Loucy (cell line): Measurements from ENCODE around the gene CAMSAP1.

Experiments
- H2AFZ ChIP-seq: fragments of 200-600 bp; sonication (generic); 2 replicates; pipeline ENCODE4 v1.6.0; 2016; ENCODE audit warnings: antibody characterized with exemption, mild to moderate bottlenecking, low read length, moderate library complexity
- H3F3A ChIP-seq: fragments of 200-600 bp; 2 replicates; pipeline ENCODE4 v1.6.0; 2016; ENCODE audit warnings: antibody characterized with exemption, low read depth, mild to moderate bottlenecking
- H3K27me3 ChIP-seq: fragments of 200-600 bp; sonication (generic); 2 replicates; pipeline ENCODE4 v1.6.1; 2014; ENCODE audit warnings: low read length, mild to moderate bottlenecking; ENCODE audit not compliant: insufficient read depth, poor library complexity, severe bottlenecking
- H3K36me3 ChIP-seq: fragments of 200-600 bp; sonication (generic); 2 replicates; pipeline ENCODE4 v1.6.1; 2016; ENCODE audit warnings: low read length; ENCODE audit not compliant: insufficient read depth
- H3K4me1 ChIP-seq: fragments of 200-600 bp; sonication (generic); 2 replicates; pipeline ENCODE4 v1.5.1; 2014; ENCODE audit warnings: low read length, mild to moderate bottlenecking; ENCODE audit not compliant: insufficient read depth, poor library complexity, severe bottlenecking
- H3K4me2 ChIP-seq: fragments of 200-600 bp; sonication (generic); 2 replicates; pipeline ENCODE4 v1.6.0; 2014; ENCODE audit warnings: antibody characterized with exemption, low read length, low read depth, mild to moderate bottlenecking; ENCODE audit not compliant: poor library complexity, severe bottlenecking
- H3K4me3 ChIP-seq: fragments of 200-600 bp; sonication (generic); 2 replicates; pipeline ENCODE4 v1.5.1; 2014; ENCODE audit warnings: low read length, mild to moderate bottlenecking, mixed read lengths; ENCODE audit not compliant: poor library complexity, severe bottlenecking
- H3K79me2 ChIP-seq: fragments of 200-600 bp; sonication (generic); 2 replicates; pipeline ENCODE4 v1.6.1; 2014; ENCODE audit warnings: low read length; ENCODE audit not compliant: insufficient read depth
- H3K9ac ChIP-seq: fragments of 200-600 bp; sonication (generic); 2 replicates; pipeline ENCODE4 v1.6.0; 2014; ENCODE audit warnings: mild to moderate bottlenecking, low read depth, low read length, moderate library complexity; ENCODE audit not compliant: poor library complexity, severe bottlenecking
- H3K9me2 ChIP-seq: fragments of 200-600 bp; sonication (generic); replicated peaks from 2 replicates; pipeline ENCODE4 v1.6.1; 2016; ENCODE audit warnings: low read depth, low read length, mixed read lengths
- H3K9me3 ChIP-seq: fragments of 200-600 bp; sonication (generic); 2 replicates; pipeline ENCODE4 v1.6.1; 2014; ENCODE audit warnings: mild to moderate bottlenecking, antibody characterized with exemption, low read length, low read depth; ENCODE audit not compliant: insufficient read depth
- H4K20me1 ChIP-seq: fragments of 200-600 bp; sonication (generic); 2 replicates; pipeline ENCODE4 v1.6.0; 2014; ENCODE audit warnings: antibody characterized with exemption, low read length, mild to moderate bottlenecking; ENCODE audit not compliant: insufficient read depth, poor library complexity, severe bottlenecking
- EZH2phosphoT487 ChIP-seq: fragments of 200-600 bp; IDR thresholded peaks from 2 replicates; pipeline ENCODE4 v1.6.1; 2018; ENCODE audit warnings: antibody characterized with exemption, mild to moderate bottlenecking, moderate library complexity, borderline replicate concordance
- TF ChIP-seq, protein P1 (sequence below): fragments of 200-600 bp; sonication (generic); conservative IDR thresholded peaks from 2 replicates; pipeline ENCODE4 v1.5.1; 2014; ENCODE audit warnings: mild to moderate bottlenecking, antibody characterized with exemption, low read length

Gene CAMSAP1

DNA sequence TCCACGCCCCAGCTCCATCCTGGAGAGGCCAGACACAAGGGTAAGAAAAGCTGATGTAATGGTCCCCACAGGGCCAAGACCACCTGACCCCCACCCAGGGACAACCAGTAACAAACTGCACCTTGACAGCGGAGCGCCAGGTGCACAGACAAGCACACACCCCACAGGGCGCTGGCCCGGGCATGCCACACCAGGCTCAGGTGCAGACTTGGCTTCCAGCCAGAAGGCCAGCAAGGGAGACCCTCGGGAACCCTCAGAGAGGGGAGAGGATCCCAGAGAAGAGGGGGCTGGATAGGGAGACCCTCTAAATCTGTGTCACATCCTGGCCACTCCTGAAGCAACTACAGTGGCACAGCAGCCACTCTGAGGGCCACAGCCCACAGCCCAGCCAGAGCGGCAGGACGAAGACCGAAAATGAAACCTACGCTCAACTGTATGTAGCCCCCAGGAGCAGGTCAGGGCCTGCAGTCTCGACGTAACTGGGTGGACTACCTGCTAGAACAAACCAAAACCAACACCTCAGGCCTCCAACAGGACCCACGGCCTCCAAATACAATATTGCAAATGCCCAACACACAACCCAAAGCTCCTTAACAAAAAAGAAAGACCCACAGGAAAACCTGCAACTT is 18.5 kb downstream of the CAMSAP1 start:
- no peaks in the 10 kb centered on the region for H3K9me2 ChIP-seq
- H3K79me2 ChIP-seq = peaks cover 100% of the 10 kb centered on the region
- no peaks in the 10 kb centered on the region for H3K9me3 ChIP-seq
- H3K4me1 ChIP-seq = peaks cover 49% of the 10 kb centered on the region
- no peak overlapping the region for H3K9ac ChIP-seq
- no peak overlapping the region for H2AFZ ChIP-seq
- H3K36me3 ChIP-seq = no peaks in the 10 kb centered on the region
- no peaks in the 10 kb centered on the region for H3F3A ChIP-seq
- no peak overlapping the region for H3K4me3 ChIP-seq
- no peak for TF ChIP-seq EZH2phosphoT487
- TF ChIP-seq, protein P1, sequence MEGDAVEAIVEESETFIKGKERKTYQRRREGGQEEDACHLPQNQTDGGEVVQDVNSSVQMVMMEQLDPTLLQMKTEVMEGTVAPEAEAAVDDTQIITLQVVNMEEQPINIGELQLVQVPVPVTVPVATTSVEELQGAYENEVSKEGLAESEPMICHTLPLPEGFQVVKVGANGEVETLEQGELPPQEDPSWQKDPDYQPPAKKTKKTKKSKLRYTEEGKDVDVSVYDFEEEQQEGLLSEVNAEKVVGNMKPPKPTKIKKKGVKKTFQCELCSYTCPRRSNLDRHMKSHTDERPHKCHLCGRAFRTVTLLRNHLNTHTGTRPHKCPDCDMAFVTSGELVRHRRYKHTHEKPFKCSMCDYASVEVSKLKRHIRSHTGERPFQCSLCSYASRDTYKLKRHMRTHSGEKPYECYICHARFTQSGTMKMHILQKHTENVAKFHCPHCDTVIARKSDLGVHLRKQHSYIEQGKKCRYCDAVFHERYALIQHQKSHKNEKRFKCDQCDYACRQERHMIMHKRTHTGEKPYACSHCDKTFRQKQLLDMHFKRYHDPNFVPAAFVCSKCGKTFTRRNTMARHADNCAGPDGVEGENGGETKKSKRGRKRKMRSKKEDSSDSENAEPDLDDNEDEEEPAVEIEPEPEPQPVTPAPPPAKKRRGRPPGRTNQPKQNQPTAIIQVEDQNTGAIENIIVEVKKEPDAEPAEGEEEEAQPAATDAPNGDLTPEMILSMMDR = no peak
- no peak overlapping the region for H3K4me2 ChIP-seq
- peaks cover 95% of the 10 kb centered on the region for H4K20me1 ChIP-seq
- H3K27me3 ChIP-seq = no peaks in the 10 kb centered on the region

DNA sequence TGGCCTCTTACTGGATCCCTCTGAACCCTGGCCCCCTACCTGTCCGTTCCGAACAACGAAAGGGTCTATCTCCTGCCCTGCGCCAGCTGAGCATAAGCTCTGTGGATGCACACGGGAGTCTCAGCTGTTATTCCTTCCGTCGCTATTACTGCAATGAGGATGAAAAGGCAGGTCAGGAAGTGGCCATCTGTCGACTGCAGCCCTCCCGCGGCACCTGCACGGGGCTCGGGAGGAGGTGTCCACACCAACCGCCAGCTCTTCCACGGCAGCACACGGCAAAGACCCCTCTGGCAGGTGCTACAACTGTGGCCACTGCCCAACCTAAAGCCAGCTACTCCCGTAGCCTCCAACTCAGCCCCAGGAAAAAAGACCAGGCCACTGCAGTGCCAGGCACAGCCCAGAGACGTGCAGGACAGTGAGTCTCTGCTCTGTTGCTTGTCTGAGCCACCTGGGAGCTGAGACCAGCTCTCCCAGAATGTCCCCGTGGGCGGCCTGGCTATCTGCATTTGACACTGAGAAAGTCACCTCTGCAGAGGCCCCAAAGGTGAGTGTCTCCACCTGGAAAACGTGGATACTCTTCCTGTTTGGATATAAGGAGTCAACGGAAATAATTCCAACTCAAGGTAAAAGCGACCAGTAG is 19.1 kb downstream of the CAMSAP1 start:
- Histone ChIP-seq H2AFZ (no peak overlapping the region), H4K20me1 (peaks cover 95% of the 10 kb centered on the region), H3K4me1 (peaks cover 43% of the 10 kb centered on the region), H3K27me3 (no peaks in the 10 kb centered on the region), H3K79me2 (peaks cover 100% of the 10 kb centered on the region), H3K36me3 (no peaks in the 10 kb centered on the region), H3K4me2 (peak overlapping the region; percentile 61), H3K9me3 (no peaks in the 10 kb centered on the region), H3K4me3 (peak overlapping the region; percentile 37), H3K9ac (peak overlapping the region; percentile 54), H3K9me2 (no peaks in the 10 kb centered on the region), H3F3A (no peaks in the 10 kb centered on the region)
- no peak for TF ChIP-seq EZH2phosphoT487
- TF ChIP-seq, protein P1 = no peak

DNA sequence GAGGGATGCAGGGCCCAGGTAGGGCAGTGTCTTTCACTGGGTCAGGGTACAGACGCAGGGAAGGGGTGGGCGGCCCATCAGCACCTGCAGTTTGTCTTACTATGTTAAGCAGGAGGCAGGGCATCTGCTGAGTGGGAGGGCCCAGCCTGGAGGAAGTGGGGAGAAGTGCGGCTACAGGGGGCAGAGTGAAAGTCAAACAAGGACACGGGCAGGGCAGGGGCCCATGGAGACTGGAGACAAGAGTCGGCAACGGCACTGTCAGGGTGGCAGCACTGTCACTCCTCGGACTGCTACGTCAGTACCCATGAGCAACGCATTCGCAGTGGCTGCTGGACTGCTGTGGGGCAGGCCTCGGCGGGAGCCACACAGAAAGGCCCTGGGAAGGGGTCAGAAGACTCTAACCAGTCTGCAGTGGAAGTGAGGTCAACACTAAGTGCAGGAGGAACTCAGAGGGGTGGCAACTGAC is 19.7 kb downstream of the CAMSAP1 start:
- H4K20me1 ChIP-seq = peaks cover 93% of the 10 kb centered on the region
- peak overlapping the region; percentile 61 for H3K4me2 ChIP-seq
- peaks cover 100% of the 10 kb centered on the region for H3K79me2 ChIP-seq
- no peak overlapping the region for H2AFZ ChIP-seq
- H3K9me2 ChIP-seq = no peaks in the 10 kb centered on the region
- TF ChIP-seq, protein P1 = no peak
- no peak for TF ChIP-seq EZH2phosphoT487
- H3F3A ChIP-seq = no peaks in the 10 kb centered on the region
- peaks cover 1% of the 10 kb centered on the region; the same call in 1 of the 2 replicates for H3K36me3 ChIP-seq
- H3K4me1 ChIP-seq = peaks cover 39% of the 10 kb centered on the region
- H3K9me3 ChIP-seq = no peaks in the 10 kb centered on the region
- H3K27me3 ChIP-seq = no peaks in the 10 kb centered on the region
- H3K4me3 ChIP-seq = peak overlapping the region; percentile 37
- H3K9ac ChIP-seq = peak overlapping the region; percentile 54
